Measurements from ENCODE around the gene FKBP11. TPM values are rescaled to one million over a fixed set of nuclear protein-coding genes. Genes with fewer than 3 reads are reported as not detected.

The FKBP11 gene
- total RNA-seq, 1 experiment from 2014 or later = 25.5 TPM

DNA sequence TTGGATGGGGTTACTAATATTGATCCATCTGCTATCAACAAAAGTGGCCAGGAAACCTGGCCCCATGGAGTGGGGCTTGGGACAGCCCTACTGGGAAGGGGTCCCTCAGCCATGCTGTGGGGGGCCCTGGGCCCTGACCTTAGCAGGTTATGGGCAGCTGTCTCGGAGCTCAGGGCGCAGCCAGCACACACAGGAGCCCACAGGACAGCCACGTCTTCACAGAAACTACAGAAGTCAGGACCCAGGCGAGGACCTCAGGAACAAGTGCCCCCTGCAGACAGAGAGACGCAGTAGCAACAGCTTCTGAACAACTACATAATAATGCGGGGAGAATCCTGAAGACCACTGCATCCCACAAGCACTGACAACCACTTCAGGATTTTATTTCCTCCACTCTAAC lies 11.9 kb upstream of the FKBP11 start:
- Histone ChIP-seq H3K9me2 (ENCODE audit: insufficient read depth) (no peaks in the 10 kb centered on the region), H3K4me1 (replicated peaks; ENCODE audit: insufficient read depth) (no peaks in the 10 kb centered on the region), H3K4me2 (no peak overlapping the region), H3K27ac (no peak overlapping the region), H3K4me3 (no peak overlapping the region), H3K79me2 (ENCODE audit: low read depth) (no peaks in the 10 kb centered on the region), H3F3A (ENCODE audit: insufficient read depth, low read depth) (peaks cover 21% of the 10 kb centered on the region; the same call in 1 of the 2 replicates), H4K20me1 (ENCODE audit: insufficient read depth) (peaks cover 56% of the 10 kb centered on the region), H2AFZ (no peak overlapping the region), H3K9me3 (ENCODE audit: insufficient read depth, low read depth) (no peaks in the 10 kb centered on the region), H3K27me3 (ENCODE audit: insufficient read depth, low read depth) (no peaks in the 10 kb centered on the region), H3K36me3 (ENCODE audit: low read depth) (peaks cover 49% of the 10 kb centered on the region)
- no peak for DNase-seq
- TF ChIP-seq EZH2 (IDR thresholded peaks at IDR 0.05; ENCODE audit: low read depth) = no peak
- TF ChIP-seq, protein P1, sequence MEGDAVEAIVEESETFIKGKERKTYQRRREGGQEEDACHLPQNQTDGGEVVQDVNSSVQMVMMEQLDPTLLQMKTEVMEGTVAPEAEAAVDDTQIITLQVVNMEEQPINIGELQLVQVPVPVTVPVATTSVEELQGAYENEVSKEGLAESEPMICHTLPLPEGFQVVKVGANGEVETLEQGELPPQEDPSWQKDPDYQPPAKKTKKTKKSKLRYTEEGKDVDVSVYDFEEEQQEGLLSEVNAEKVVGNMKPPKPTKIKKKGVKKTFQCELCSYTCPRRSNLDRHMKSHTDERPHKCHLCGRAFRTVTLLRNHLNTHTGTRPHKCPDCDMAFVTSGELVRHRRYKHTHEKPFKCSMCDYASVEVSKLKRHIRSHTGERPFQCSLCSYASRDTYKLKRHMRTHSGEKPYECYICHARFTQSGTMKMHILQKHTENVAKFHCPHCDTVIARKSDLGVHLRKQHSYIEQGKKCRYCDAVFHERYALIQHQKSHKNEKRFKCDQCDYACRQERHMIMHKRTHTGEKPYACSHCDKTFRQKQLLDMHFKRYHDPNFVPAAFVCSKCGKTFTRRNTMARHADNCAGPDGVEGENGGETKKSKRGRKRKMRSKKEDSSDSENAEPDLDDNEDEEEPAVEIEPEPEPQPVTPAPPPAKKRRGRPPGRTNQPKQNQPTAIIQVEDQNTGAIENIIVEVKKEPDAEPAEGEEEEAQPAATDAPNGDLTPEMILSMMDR (conservative IDR thresholded peaks at IDR 0.05) = no peak
- intact Hi-C loops (cut with micrococcal nuclease; ENCODE audit: unreplicated experiment) = no loop called here
- POLR2A ChIA-PET (ENCODE audit: unreplicated experiment) = no interaction called here
- BruUV-seq (replicated peaks) = TSS peak; percentile 9
- CTCF ChIA-PET = no interaction called here

GRCh38 chr12:48936379-48936979 lies 11.2 kb upstream of the FKBP11 start:
- CTCF ChIA-PET = interaction anchor here (0.7 kb wide), 1 partner anchor 61 kb away, joined by 3 read pairs; no protein-coding TSS in a partner anchor
- Histone ChIP-seq H3K79me2 (ENCODE audit: low read depth) (no peaks in the 10 kb centered on the region), H3K27me3 (ENCODE audit: insufficient read depth, low read depth) (no peaks in the 10 kb centered on the region), H3K4me2 (no peak overlapping the region), H3K36me3 (ENCODE audit: low read depth) (peaks cover 52% of the 10 kb centered on the region), H2AFZ (no peak overlapping the region), H3K9me3 (ENCODE audit: insufficient read depth, low read depth) (no peaks in the 10 kb centered on the region), H3K27ac (no peak overlapping the region), H3K4me3 (no peak overlapping the region), H3K4me1 (replicated peaks; ENCODE audit: insufficient read depth) (no peaks in the 10 kb centered on the region), H3F3A (ENCODE audit: insufficient read depth, low read depth) (peaks cover 21% of the 10 kb centered on the region; the same call in 1 of the 2 replicates), H4K20me1 (ENCODE audit: insufficient read depth) (peaks cover 50% of the 10 kb centered on the region), H3K9me2 (ENCODE audit: insufficient read depth) (no peaks in the 10 kb centered on the region)
- no TSS peak for BruUV-seq (replicated peaks)
- DNase-seq = peak in 1 of 2 experiments; percentile 62
- no peak for TF ChIP-seq EZH2 (IDR thresholded peaks at IDR 0.05; ENCODE audit: low read depth)
- TF ChIP-seq, protein P1 (conservative IDR thresholded peaks at IDR 0.05) = peak; percentile 94
- intact Hi-C loops (cut with micrococcal nuclease; ENCODE audit: unreplicated experiment) = loop anchor here (1.0 kb wide), 1 partner anchor 84 kb away; the partner anchor contains the start of gene DDX23
- POLR2A ChIA-PET (ENCODE audit: unreplicated experiment) = no interaction called here

DNA sequence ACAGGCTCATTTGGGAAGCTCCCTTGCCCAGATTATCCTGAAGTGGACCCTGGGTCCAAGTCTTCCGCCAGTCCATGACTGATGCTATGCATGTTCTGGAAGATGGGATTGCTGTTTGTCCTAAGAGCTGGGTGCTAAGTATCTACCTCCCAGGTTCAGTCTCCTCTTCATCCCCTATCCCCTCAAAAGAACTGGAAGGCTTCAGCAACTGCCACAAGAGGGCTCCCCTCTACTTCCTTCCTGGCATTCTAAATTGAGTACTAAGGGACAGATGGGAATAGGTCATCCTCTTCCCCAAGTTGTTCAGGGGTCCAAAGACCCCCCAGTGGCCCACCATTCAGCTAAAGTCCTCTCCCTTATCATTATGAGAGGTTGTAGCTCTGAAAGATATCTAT lies 9.0 kb upstream of the FKBP11 start:
- no peaks in the 10 kb centered on the region for H3K9me2 ChIP-seq (ENCODE audit: insufficient read depth)
- H3K4me2 ChIP-seq = no peak overlapping the region
- H2AFZ ChIP-seq = no peak overlapping the region
- H3K36me3 ChIP-seq (ENCODE audit: low read depth) = peaks cover 43% of the 10 kb centered on the region
- peaks cover 37% of the 10 kb centered on the region for H4K20me1 ChIP-seq (ENCODE audit: insufficient read depth)
- TF ChIP-seq EZH2 (IDR thresholded peaks at IDR 0.05; ENCODE audit: low read depth) = no peak
- TF ChIP-seq, protein P1 (conservative IDR thresholded peaks at IDR 0.05) = no peak; the same call in 1 of the 2 replicates
- peaks cover 33% of the 10 kb centered on the region; the same call in 1 of the 2 replicates for H3F3A ChIP-seq (ENCODE audit: insufficient read depth, low read depth)
- POLR2A ChIA-PET (ENCODE audit: unreplicated experiment) = no interaction called here
- H3K27me3 ChIP-seq (ENCODE audit: insufficient read depth, low read depth) = no peaks in the 10 kb centered on the region
- H3K79me2 ChIP-seq (ENCODE audit: low read depth) = no peaks in the 10 kb centered on the region
- H3K4me1 ChIP-seq (replicated peaks; ENCODE audit: insufficient read depth) = no peaks in the 10 kb centered on the region
- H3K27ac ChIP-seq = no peak overlapping the region
- BruUV-seq (replicated peaks) = no TSS peak
- no peak overlapping the region for H3K4me3 ChIP-seq
- CTCF ChIA-PET = no interaction called here
- no peaks in the 10 kb centered on the region for H3K9me3 ChIP-seq (ENCODE audit: insufficient read depth, low read depth)
- intact Hi-C loops (cut with micrococcal nuclease; ENCODE audit: unreplicated experiment) = no loop called here
- DNase-seq = no peak

Measured in PC-9 (cell line).